Tibial nerve (tissue), 4 donors: ENCODE measurements around the gene FAM167B.

Experiments
- EP300 ChIP-seq, 2 donors: sonication (generic); formaldehyde crosslinking; IDR thresholded peaks; one replicate each; pipeline ENCODE4 v1.6.1; 2017; ENCODE audit warnings: antibody characterized with exemption in 2 of 2, mild to moderate bottlenecking in 1 of 2
- POLR2A ChIP-seq, 2 donors: fragments of 450-650 bp; IDR thresholded peaks; one replicate each; pipeline ENCODE4 v1.6.1; 2017; ENCODE audit warnings: antibody characterized with exemption in 2 of 2, mild to moderate bottlenecking in 2 of 2, moderate library complexity in 2 of 2
- TF ChIP-seq, protein P1 (sequence below), 5 experiments: fragments of 200-600 bp in 3 of 5; fragments of 450-650 bp in 2 of 5; sonication (generic) in 3 of 5; IDR thresholded peaks; one replicate each; pipeline ENCODE4 v1.5.1; 2016 to 2019; ENCODE audit warnings: antibody characterized with exemption in 5 of 5, mild to moderate bottlenecking in 3 of 5, moderate library complexity in 2 of 5

DNA sequence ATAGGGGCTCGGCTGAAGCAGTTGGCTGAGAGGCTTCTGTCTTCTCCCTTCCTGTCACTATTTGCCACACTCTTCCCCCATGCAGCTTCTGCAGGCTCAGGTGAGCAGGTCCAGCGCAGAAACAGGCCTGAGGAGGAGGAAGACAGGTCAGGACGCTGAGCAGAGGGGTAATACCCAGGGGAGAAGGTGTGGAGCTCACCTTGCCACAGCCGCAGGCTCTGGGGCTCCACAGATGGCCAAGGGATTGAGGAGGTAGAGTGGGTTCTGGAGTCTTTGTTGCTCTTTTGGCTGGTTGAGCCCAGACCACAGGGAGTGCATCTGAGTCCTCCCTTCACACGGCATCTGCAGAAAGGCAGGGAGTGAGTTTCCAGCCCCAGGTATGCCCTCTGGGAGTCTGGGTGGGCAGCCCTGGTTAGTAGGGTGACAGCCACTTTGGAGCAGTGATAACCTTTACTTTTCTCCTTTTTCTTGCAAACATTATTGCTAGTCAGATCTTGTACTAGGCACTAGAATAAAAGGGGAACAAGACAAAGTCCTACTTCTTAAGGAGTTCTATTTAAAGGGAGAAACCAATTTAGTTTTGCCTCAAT lies 15.1 kb upstream of the FAM167B start:
- TF ChIP-seq, protein P1, sequence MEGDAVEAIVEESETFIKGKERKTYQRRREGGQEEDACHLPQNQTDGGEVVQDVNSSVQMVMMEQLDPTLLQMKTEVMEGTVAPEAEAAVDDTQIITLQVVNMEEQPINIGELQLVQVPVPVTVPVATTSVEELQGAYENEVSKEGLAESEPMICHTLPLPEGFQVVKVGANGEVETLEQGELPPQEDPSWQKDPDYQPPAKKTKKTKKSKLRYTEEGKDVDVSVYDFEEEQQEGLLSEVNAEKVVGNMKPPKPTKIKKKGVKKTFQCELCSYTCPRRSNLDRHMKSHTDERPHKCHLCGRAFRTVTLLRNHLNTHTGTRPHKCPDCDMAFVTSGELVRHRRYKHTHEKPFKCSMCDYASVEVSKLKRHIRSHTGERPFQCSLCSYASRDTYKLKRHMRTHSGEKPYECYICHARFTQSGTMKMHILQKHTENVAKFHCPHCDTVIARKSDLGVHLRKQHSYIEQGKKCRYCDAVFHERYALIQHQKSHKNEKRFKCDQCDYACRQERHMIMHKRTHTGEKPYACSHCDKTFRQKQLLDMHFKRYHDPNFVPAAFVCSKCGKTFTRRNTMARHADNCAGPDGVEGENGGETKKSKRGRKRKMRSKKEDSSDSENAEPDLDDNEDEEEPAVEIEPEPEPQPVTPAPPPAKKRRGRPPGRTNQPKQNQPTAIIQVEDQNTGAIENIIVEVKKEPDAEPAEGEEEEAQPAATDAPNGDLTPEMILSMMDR (IDR thresholded peaks at IDR 0.05): no peak
- TF ChIP-seq POLR2A (IDR thresholded peaks at IDR 0.05) (no peak), EP300 (IDR thresholded peaks at IDR 0.05) (no peak)
